GM13977 (cell line): Measurements from ENCODE around the gene ISCA1.

Source experiments
- DNase-seq: peaks from one replicate; pipeline ENCODE4 v3.0.0; 2012; ENCODE audit warnings: low spot score
- CTCF ChIP-seq: IDR thresholded peaks from 2 replicates; pipeline ENCODE4 v1.5.1; 2012; ENCODE audit warnings: mild to moderate bottlenecking, control low read depth; ENCODE audit not compliant: insufficient read depth; ENCODE audit errors: extremely low read depth, missing control alignments
- in situ Hi-C: fragments of 300-500 bp; cut with MboI; formaldehyde crosslinking; loops from one replicate; pipeline ENCODE4 v1.12.0; 2022; ENCODE audit warnings: low sequenced_read_pairs, low pct_unique_long_range_greater_than_20kb, mixed read lengths, inconsistent platforms; ENCODE audit not compliant: unreplicated experiment

ISCA1 gene

DNA sequence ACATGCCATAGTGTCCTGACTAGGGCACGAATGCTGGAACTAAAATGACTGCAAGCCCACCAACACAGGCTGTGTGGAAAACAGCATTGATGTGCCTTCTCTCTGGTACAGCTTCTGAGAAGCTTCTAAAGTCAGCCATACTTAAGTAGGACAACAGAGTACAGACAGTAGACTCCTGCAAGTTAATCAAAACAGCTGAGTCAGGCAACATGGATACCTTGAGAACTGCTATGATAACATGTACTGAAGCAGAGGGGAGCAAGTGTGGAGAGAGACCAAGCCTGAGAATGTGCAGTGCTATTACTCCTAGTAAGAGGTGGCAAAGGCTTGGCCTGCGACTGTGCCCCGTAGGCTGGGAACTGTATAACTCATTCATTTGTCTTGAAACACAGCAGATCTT lies 2.5 kb downstream of the ISCA1 start:
- no peak for DNase-seq
- no peak for TF ChIP-seq CTCF
- in situ Hi-C loops, result loop anchor here (25.0 kb wide), 1 partner anchor 468 kb away; no protein-coding TSS in a partner anchor

DNA sequence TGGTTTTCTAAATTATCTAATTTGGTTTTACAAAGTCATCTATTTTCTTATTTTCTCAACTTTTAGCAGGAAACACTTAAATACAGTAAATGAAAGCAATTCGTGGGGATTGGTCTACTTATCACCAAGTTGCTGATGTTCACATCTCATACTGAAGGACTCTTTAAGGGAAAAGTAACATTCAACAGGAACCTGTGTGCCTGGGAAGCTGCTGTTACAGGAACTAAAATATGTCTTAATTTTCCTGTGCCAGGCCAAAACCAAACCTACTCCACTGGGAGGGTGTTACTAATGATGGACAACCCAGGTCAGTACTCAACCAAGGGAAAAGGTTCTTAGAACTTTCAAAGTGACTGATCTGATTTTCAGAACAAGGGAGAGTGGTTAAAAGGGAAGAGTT lies 5.3 kb downstream of the ISCA1 start:
- in situ Hi-C loops, result loop anchor here (25.0 kb wide), 1 partner anchor 465 kb away; no protein-coding TSS in a partner anchor
- no peak for TF ChIP-seq CTCF
- DNase-seq, result no peak

DNA sequence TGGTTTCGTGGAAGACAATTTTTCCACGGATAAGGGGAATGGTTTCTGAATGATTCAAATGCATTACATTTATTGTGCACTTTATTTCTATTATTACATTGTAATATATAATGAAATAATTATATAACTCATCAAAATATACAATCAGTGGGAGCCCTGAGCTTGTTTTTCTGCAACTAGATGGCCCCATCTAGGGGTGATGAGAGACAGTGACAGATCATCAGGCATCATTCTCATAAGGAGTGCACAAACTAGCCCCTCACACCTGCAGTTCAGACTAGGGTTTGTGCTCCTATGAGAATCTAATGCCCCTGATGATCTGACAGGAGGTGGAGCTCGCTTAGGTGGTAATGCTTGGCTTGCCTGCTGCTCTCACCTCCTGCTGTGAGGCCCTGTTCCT lies 6.4 kb downstream of the ISCA1 start:
- TF ChIP-seq CTCF, result no peak
- in situ Hi-C loops, result loop anchor here (25.0 kb wide), 1 partner anchor 464 kb away; no protein-coding TSS in a partner anchor
- DNase-seq, result no peak

GRCh38 chr9:86274821-86275643 lies 7.3 kb downstream of the ISCA1 start:
- no peak for TF ChIP-seq CTCF
- in situ Hi-C loops, result loop anchor here (25.0 kb wide), 1 partner anchor 463 kb away; no protein-coding TSS in a partner anchor
- no peak for DNase-seq

DNA sequence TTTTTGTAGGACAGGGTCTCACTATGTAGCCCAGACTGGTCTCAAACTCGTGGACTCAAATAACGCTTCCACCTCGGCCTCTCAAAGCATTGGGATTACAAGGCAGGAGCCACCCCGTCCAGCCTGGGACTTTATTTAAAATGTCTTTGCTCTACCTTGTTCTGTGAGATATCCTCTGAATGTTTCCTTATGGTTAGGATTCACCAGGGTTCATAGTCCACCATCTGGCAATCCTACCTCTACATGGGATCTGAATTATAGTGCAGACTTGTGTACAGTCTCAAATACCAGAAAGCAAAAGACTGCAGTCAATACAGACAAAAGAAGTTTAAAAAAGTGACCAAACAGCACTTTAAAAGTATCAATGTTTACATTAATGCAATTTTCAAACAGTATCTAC lies 10.1 kb downstream of the ISCA1 start:
- no peak for TF ChIP-seq CTCF
- in situ Hi-C loops, result no loop called here
- no peak for DNase-seq

GRCh38 chr9:86263876-86264275 lies 18.5 kb downstream of the ISCA1 start:
- no peak for TF ChIP-seq CTCF
- in situ Hi-C loops, result no loop called here
- DNase-seq, result no peak
